H1 (cell line): ENCODE measurements around the gene FGFRL1. TPM values are rescaled to one million over a fixed set of nuclear protein-coding genes. Genes with fewer than 3 reads are reported as not detected.

Source experiments
- CTCF ChIA-PET: fragments of 300-600 bp; sonication (Branson Sonifier 250); formaldehyde crosslinking; loops from one replicate; lab custom pipeline; 2021; ENCODE audit not compliant: partially characterized antibody; lab: Charles Lee
- POLR2A ChIA-PET: fragments of 300-600 bp; sonication (Branson Sonifier 250); formaldehyde crosslinking; loops from one replicate; lab custom pipeline; 2021; ENCODE audit warnings: inconsistent platforms; ENCODE audit not compliant: partially characterized antibody; lab: Charles Lee
- DNase-seq, 2 experiments: peaks; one replicate each; pipeline versions ENCODE4 v3.0.0 to v3.0.0-alpha.2; 2010 to 2022; ENCODE audit warnings: low spot score in 2 of 2, low read depth in 1 of 2, mixed read lengths in 1 of 2
- FAIRE-seq: peaks from 2 replicates; lab custom pipeline; 2011; peaks lifted over from hg19 to GRCh38; lab: Jason Lieb, UNC
- H2AFZ ChIP-seq: 2 replicates; pipeline ENCODE4 v1.8.1; 2012; ENCODE audit warnings: low read length, inconsistent platforms
- H2AK5ac ChIP-seq: 2 replicates; pipeline ENCODE4 v1.6.1; 2013; ENCODE audit warnings: low read depth, low read length
- H2BK120ac ChIP-seq: replicated peaks from 2 replicates; pipeline ENCODE3; 2013; ENCODE audit warnings: low read depth, low read length, inconsistent platforms
- H2BK12ac ChIP-seq: 2 replicates; pipeline ENCODE4 v1.6.1; 2013; ENCODE audit warnings: low read depth, low read length
- H2BK15ac ChIP-seq: 2 replicates; pipeline ENCODE4 v1.6.1; 2013; ENCODE audit warnings: low read length
- H2BK20ac ChIP-seq: 2 replicates; pipeline ENCODE4 v1.6.1; 2013; ENCODE audit warnings: low read length
- H2BK5ac ChIP-seq: 2 replicates; pipeline ENCODE4 v1.6.1; 2013; ENCODE audit warnings: low read depth, low read length
- H3K14ac ChIP-seq: 2 replicates; pipeline ENCODE4 v1.6.1; 2013; ENCODE audit warnings: inconsistent platforms; ENCODE audit not compliant: insufficient read length
- H3K18ac ChIP-seq: 2 replicates; pipeline ENCODE4 v1.6.1; 2013; ENCODE audit warnings: low read length; ENCODE audit errors: extremely low read depth
- H3K23ac ChIP-seq: 2 replicates; pipeline ENCODE4 v1.6.1; 2013; ENCODE audit warnings: inconsistent platforms; ENCODE audit not compliant: insufficient read length
- H3K23me2 ChIP-seq: 2 replicates; pipeline ENCODE4 v1.6.1; 2013; ENCODE audit warnings: low read depth, low read length
- H3K27ac ChIP-seq: 2 replicates; pipeline ENCODE4 v1.6.1; 2011; ENCODE audit warnings: low read depth, low read length, inconsistent platforms
- H3K27me3 ChIP-seq, 4 experiments: replicated peaks in 1 of 4; 1 replicate in 1 of 4; 2 replicates in 3 of 4; pipeline versions ENCODE4 v1.6.1 to v1.8.1; 2011 to 2013; ENCODE audit warnings: low read length in 3 of 4, mild to moderate bottlenecking in 3 of 4, inconsistent platforms in 2 of 4, mixed read lengths in 2 of 4, moderate library complexity in 1 of 4; ENCODE audit not compliant: control insufficient read depth in 3 of 4, insufficient read depth in 3 of 4; ENCODE audit errors: extremely low read depth in 1 of 4
- H3K36me3 ChIP-seq, 4 experiments: 2 replicates each; pipeline versions ENCODE4 v1.6.1 to v1.8.1; 2011 to 2013; ENCODE audit warnings: mild to moderate bottlenecking in 4 of 4, low read length in 3 of 4, moderate library complexity in 2 of 4, control low read depth in 1 of 4, inconsistent platforms in 1 of 4; ENCODE audit not compliant: insufficient read depth in 4 of 4, control insufficient read depth in 2 of 4
- H3K4ac ChIP-seq: replicated peaks from 2 replicates; pipeline ENCODE3; 2013; ENCODE audit warnings: low read length, low read depth, mixed read lengths, inconsistent platforms; ENCODE audit not compliant: insufficient read length
- H3K4me1 ChIP-seq, 4 experiments: replicated peaks in 1 of 4; 1 replicate in 1 of 4; 2 replicates in 3 of 4; pipeline versions ENCODE4 v1.6.1 to v1.8.1; 2011 to 2013; ENCODE audit warnings: low read length in 3 of 4, inconsistent platforms in 2 of 4, mixed read lengths in 1 of 4; ENCODE audit not compliant: insufficient read depth in 4 of 4, control insufficient read depth in 3 of 4
- H3K4me2 ChIP-seq, 2 experiments: 2 replicates each; pipeline versions ENCODE4 v1.6.1 to v1.8.1; 2011 to 2013; ENCODE audit warnings: low read depth in 2 of 2, low read length in 2 of 2, control low read depth in 1 of 2, inconsistent platforms in 1 of 2, mild to moderate bottlenecking in 1 of 2; ENCODE audit not compliant: insufficient read depth in 1 of 2
- H3K4me3 ChIP-seq, 4 experiments: fragments of 200-600, 300-600 bp in 1 of 4; sonication (generic), shearing (Covaris generic), sonication (Bioruptor Twin) in 1 of 4; 2 replicates each; pipeline versions ENCODE4 v1.5.1 to v1.8.1; 2011 to 2016; ENCODE audit warnings: low read length in 4 of 4, low read depth in 3 of 4, control low read depth in 2 of 4, inconsistent platforms in 2 of 4, mild to moderate bottlenecking in 2 of 4, mixed read lengths in 1 of 4, moderate library complexity in 1 of 4; ENCODE audit not compliant: insufficient read depth in 2 of 4; ENCODE audit errors: extremely low read depth in 1 of 4
- H3K56ac ChIP-seq: replicated peaks from 2 replicates; pipeline ENCODE3; 2013; ENCODE audit warnings: low read depth, mild to moderate bottlenecking, mixed read lengths, low read length, inconsistent platforms; ENCODE audit not compliant: insufficient read length
- H3K79me1 ChIP-seq: 2 replicates; pipeline ENCODE4 v1.6.1; 2013; ENCODE audit warnings: low read depth, low read length, control low read depth
- H3K79me2 ChIP-seq, 2 experiments: 2 replicates each; pipeline versions ENCODE4 v1.6.1 to v1.8.1; 2012 to 2013; ENCODE audit warnings: low read length in 2 of 2, mild to moderate bottlenecking in 2 of 2, inconsistent platforms in 1 of 2; ENCODE audit not compliant: insufficient read depth in 2 of 2, control insufficient read depth in 1 of 2
- H3K9ac ChIP-seq, 4 experiments: replicated peaks in 1 of 4; 1 replicate in 1 of 4; 2 replicates in 3 of 4; pipeline versions ENCODE4 v1.6.1 to v1.8.1; 2011 to 2013; ENCODE audit warnings: low read depth in 3 of 4, low read length in 3 of 4, control low read depth in 2 of 4, mild to moderate bottlenecking in 2 of 4, moderate library complexity in 2 of 4, inconsistent platforms in 1 of 4; ENCODE audit errors: extremely low read depth in 1 of 4
- H3K9me3 ChIP-seq, 2 experiments: 2 replicates each; pipeline versions ENCODE4 v1.6.1 to v1.8.1; 2012 to 2013; ENCODE audit warnings: mild to moderate bottlenecking in 2 of 2, moderate library complexity in 2 of 2, control low read depth in 1 of 2, inconsistent platforms in 1 of 2, low read depth in 1 of 2, low read length in 1 of 2, mixed read lengths in 1 of 2; ENCODE audit not compliant: insufficient read depth in 2 of 2
- H4K20me1 ChIP-seq, 2 experiments: replicated peaks in 1 of 2; 2 replicates each; pipeline versions ENCODE3 to v1.8.1; 2011 to 2013; ENCODE audit warnings: inconsistent platforms in 2 of 2, low read length in 2 of 2, mild to moderate bottlenecking in 1 of 2; ENCODE audit not compliant: insufficient read depth in 2 of 2, control insufficient read depth in 1 of 2
- H4K5ac ChIP-seq: 2 replicates; pipeline ENCODE4 v1.6.1; 2013; ENCODE audit warnings: low read length, low read depth, mixed read lengths, inconsistent platforms; ENCODE audit not compliant: insufficient read length
- H4K8ac ChIP-seq: 2 replicates; pipeline ENCODE4 v1.8.0; 2013; ENCODE audit warnings: mild to moderate bottlenecking, moderate library complexity, low read length, inconsistent platforms; ENCODE audit not compliant: insufficient read depth; ENCODE audit errors: extremely low read depth
- H4K91ac ChIP-seq: replicated peaks from 2 replicates; pipeline ENCODE3; 2013; ENCODE audit warnings: low read length, mixed read lengths, inconsistent platforms; ENCODE audit not compliant: insufficient read length
- CBX8 ChIP-seq: fragments of 300-800, 300-1000 bp; sonication (generic); IDR thresholded peaks from 2 replicates; pipeline ENCODE4 v1.7.1; 2016; ENCODE audit warnings: low read depth, low read length, borderline replicate concordance
- CTCF ChIP-seq, 3 experiments: IDR thresholded peaks; 1 replicate in 2 of 3; 2 replicates in 1 of 3; pipeline versions ENCODE4 v1.5.1 to v1.6.1; 2011; ENCODE audit warnings: low read length in 3 of 3, mild to moderate bottlenecking in 3 of 3, inconsistent platforms in 2 of 3, low read depth in 1 of 3, moderate library complexity in 1 of 3; ENCODE audit not compliant: insufficient read depth in 1 of 3; ENCODE audit errors: control extremely low read depth in 1 of 3
- FOSL1 ChIP-seq: IDR thresholded peaks from 2 replicates; pipeline ENCODE4 v1.6.1; 2011; ENCODE audit warnings: mild to moderate bottlenecking, low read depth, low read length, moderate library complexity; ENCODE audit not compliant: insufficient read depth
- HDAC6 ChIP-seq: IDR thresholded peaks from one replicate; pipeline ENCODE4 v1.7.1; 2012; ENCODE audit warnings: low read depth, mild to moderate bottlenecking, inconsistent platforms, low read length, moderate library complexity
- NANOG ChIP-seq: IDR thresholded peaks from 2 replicates; pipeline ENCODE4 v1.6.1; 2011; ENCODE audit warnings: low read length, low read depth, mild to moderate bottlenecking, inconsistent platforms; ENCODE audit not compliant: insufficient read depth, poor library complexity, severe bottlenecking
- POLR2A ChIP-seq, 2 experiments: IDR thresholded peaks; 1 replicate in 1 of 2; 2 replicates in 1 of 2; pipeline ENCODE4 v1.6.1; 2011; ENCODE audit warnings: low read depth in 2 of 2, low read length in 2 of 2, mild to moderate bottlenecking in 2 of 2; ENCODE audit errors: control extremely low read depth in 1 of 2
- RAD21 ChIP-seq, 2 experiments: IDR thresholded peaks in 1 of 2; conservative IDR thresholded peaks in 1 of 2; 2 replicates each; pipeline ENCODE4 v1.6.1; 2011; ENCODE audit warnings: low read depth in 2 of 2, low read length in 2 of 2, improper control_type of control experiment in 1 of 2, inconsistent platforms in 1 of 2, mild to moderate bottlenecking in 1 of 2, moderate library complexity in 1 of 2
- YY1 ChIP-seq: IDR thresholded peaks from 2 replicates; pipeline ENCODE4 v1.6.1; 2011; ENCODE audit warnings: low read depth, mild to moderate bottlenecking, low read length
- WGBS, 2 experiments: shearing (Covaris generic) in 1 of 2; methylation state at CpG; one replicate each; pipeline versions ENCODE4 v1.1.6 to v1.1.7; 2013 to 2015; ENCODE audit warnings: low lambda C conversion rate in 2 of 2, mixed read lengths in 2 of 2, inconsistent platforms in 1 of 2, low coverage in 1 of 2, missing lambda C conversion rate in 1 of 2; ENCODE audit not compliant: insufficient replicate concordance in 2 of 2, insufficient coverage in 1 of 2, insufficient read length in 1 of 2; ENCODE audit errors: extremely low coverage in 1 of 2, missing lambda C conversion rate in 1 of 2; 5-methylcytosine and 5-hydroxymethylcytosine counted together
- polyA plus RNA-seq, 7 experiments: library from polyadenylated mRNA; depleted of rRNA in 3 of 7; stranded (reverse) in 5 of 7; unstranded in 2 of 7; fragments of >200 nt in 5 of 7; fragments of 200-250 nt in 2 of 7; gene quantifications; 1 replicate in 5 of 7; 2 replicates in 1 of 7; 4 replicates in 1 of 7; pipeline versions ENCODE4 v1.2.1 to v1.2.3, GENCODE V29; 2011 to 2013; ENCODE audit warnings: missing spikeins in 2 of 7, mixed read lengths in 2 of 7
- total RNA-seq: library from RNA; stranded (reverse); fragmentation: NEBNext Ultra II Directional; extraction: Animal tissue kit (Norgen Biotek cat#: 25700); gene quantifications from 2 replicates; pipeline ENCODE4 v1.2.1, GENCODE V29; 2021

Gene FGFRL1
- total and polyA plus RNA-seq, 2 of the 8 experiments (the other 6 are each of a cell fraction or from before 2014, with no cell fraction given) = 18.9 to 34.6 TPM

GRCh38 chr4:1072830-1073446, 61.5 kb downstream of the FGFRL1 start:
- Histone ChIP-seq H3K79me2 (no peaks in the 10 kb centered on the region), H4K5ac (peak overlapping the region; percentile 2), H3K9ac (no peak overlapping the region), H4K8ac (no peak overlapping the region), H2AK5ac (no peak overlapping the region), H3K27me3 (no peaks in the 10 kb centered on the region), H3K79me1 (no peaks in the 10 kb centered on the region), H3K14ac (no peak overlapping the region), H2BK120ac (no peak overlapping the region), H3K23me2 (no peaks in the 10 kb centered on the region), H3K9me3 (peaks cover 2 to 4% of the 10 kb centered on the region in 2 experiments; a peak in 2 of 4 replicates), H2BK5ac (no peak overlapping the region), H2BK15ac (no peak overlapping the region), H3K18ac (no peak overlapping the region), H3K23ac (no peak overlapping the region), H4K20me1 (no peaks in the 10 kb centered on the region), H4K91ac (no peak overlapping the region), H2BK20ac (no peak overlapping the region), H3K36me3 (no peaks in the 10 kb centered on the region), H3K4me3 (no peak overlapping the region), H3K4ac (no peak overlapping the region), H3K4me2 (no peak overlapping the region), H3K27ac (no peak overlapping the region), H3K4me1 (no peaks in the 10 kb centered on the region), H3K56ac (no peak overlapping the region), H2BK12ac (0 out of 2 replicates have a peak overlapping the region, but pooled peaks have one; percentile 6), H2AFZ (peak overlapping the region; percentile 61)
- FAIRE-seq = peak; percentile 84
- DNase-seq = peak in 1 of 2 experiments; percentile 67
- TF ChIP-seq RAD21 (IDR thresholded peaks at IDR 0.05 in 1 of 2, conservative IDR thresholded peaks at IDR 0.05 in 1 of 2; ENCODE audit: low read depth in 2 of 2, low read length in 2 of 2) (peak; percentile 35 to 57; a peak in 3 of 4 replicates), FOSL1 (no peak), CTCF (IDR thresholded peaks at IDR 0.05; ENCODE audit: control extremely low read depth in 1 of 3, insufficient read depth in 1 of 3, low read depth in 1 of 3, low read length in 3 of 3) (peak; percentile 53 to 84 (median 70)), HDAC6 (no peak), YY1 (0 out of 2 replicates have a peak, but pooled peaks have one; percentile 37), POLR2A (IDR thresholded peaks at IDR 0.05; ENCODE audit: control extremely low read depth in 1 of 2, low read depth in 2 of 2, low read length in 2 of 2) (no peak), CBX8 (no peak), NANOG (no peak)
- CTCF ChIA-PET = interaction anchor here (0.7 to 4.2 kb wide), 14 partner anchors 9 to 275 kb away, joined by 3 to 19 read pairs (median 4); no protein-coding TSS in a partner anchor
- WGBS, 2 experiments = 59% methylated on average over 11 of the region's 11 CpGs; no CpG with 5 or more reads in 1 of the 2 experiments
- POLR2A ChIA-PET = no interaction called here
